PC-9 (cell line): ENCODE data around the gene HMCES. TPM values are rescaled to one million over a fixed set of nuclear protein-coding genes. Genes with fewer than 3 reads are reported as not detected.

Experiments used
- BruUV-seq: library from RNA; stranded (reverse); fragments of 400-500 nt; replicated peaks from 2 replicates; lab custom pipeline; 2021; lab: Mats Ljungman, UMichigan
- CTCF ChIA-PET: fragments of 300-600 bp; sonication (Branson Sonifier 250); formaldehyde crosslinking; loops from one replicate; lab custom pipeline; 2022; ENCODE audit warnings: antibody characterized with exemption; lab: Charles Lee
- POLR2A ChIA-PET: fragments of 300-600 bp; sonication (Branson Sonifier 250); formaldehyde crosslinking; loops from one replicate; lab custom pipeline; 2022; ENCODE audit warnings: antibody characterized with exemption; ENCODE audit not compliant: unreplicated experiment; lab: Charles Lee
- DNase-seq, 2 experiments: peaks; one replicate each; pipeline versions ENCODE4 v3.0.0 to v3.0.0-alpha.2; 2015 to 2022; ENCODE audit warnings: mixed read lengths in 1 of 2
- H2AFZ ChIP-seq: fragments of 200-600 bp; sonication (generic); 2 replicates; pipeline ENCODE4 v1.8.1; 2017; ENCODE audit warnings: antibody characterized with exemption
- H3F3A ChIP-seq: fragments of 200-600 bp; sonication (generic); 2 replicates; pipeline ENCODE4 v1.8.1; 2017; ENCODE audit warnings: antibody characterized with exemption, mild to moderate bottlenecking, low read depth; ENCODE audit not compliant: insufficient read depth
- H3K27ac ChIP-seq: fragments of 200-600 bp; sonication (generic); 2 replicates; pipeline ENCODE4 v1.6.1; 2016; ENCODE audit warnings: mixed run types
- H3K27me3 ChIP-seq: fragments of 200-600 bp; sonication (generic); 2 replicates; pipeline ENCODE4 v1.6.1; 2016; ENCODE audit warnings: low read depth, mixed run types; ENCODE audit not compliant: insufficient read depth
- H3K36me3 ChIP-seq: fragments of 200-600 bp; sonication (generic); 2 replicates; pipeline ENCODE4 v1.6.1; 2016; ENCODE audit warnings: low read depth, mixed run types
- H3K4me1 ChIP-seq: fragments of 200-600 bp; sonication (generic); replicated peaks from 2 replicates; pipeline ENCODE4 v1.6.1; 2016; ENCODE audit warnings: mixed run types; ENCODE audit not compliant: insufficient read depth
- H3K4me2 ChIP-seq: fragments of 200-600 bp; sonication (generic); 2 replicates; pipeline ENCODE4 v1.6.1; 2017; ENCODE audit warnings: mixed run types
- H3K4me3 ChIP-seq: fragments of 200-600 bp; sonication (generic); 2 replicates; pipeline ENCODE4 v1.6.1; 2016; ENCODE audit warnings: mixed run types
- H3K79me2 ChIP-seq: fragments of 200-600 bp; sonication (generic); 2 replicates; pipeline ENCODE4 v1.6.1; 2017; ENCODE audit warnings: low read depth, mixed run types
- H3K9me2 ChIP-seq: fragments of 200-600 bp; sonication (generic); 2 replicates; pipeline ENCODE4 v1.8.1; 2017; ENCODE audit warnings: mild to moderate bottlenecking; ENCODE audit not compliant: insufficient read depth
- H3K9me3 ChIP-seq: fragments of 200-600 bp; sonication (generic); 2 replicates; pipeline ENCODE4 v1.8.1; 2016; ENCODE audit warnings: low read depth; ENCODE audit not compliant: insufficient read depth
- H4K20me1 ChIP-seq: fragments of 200-600 bp; sonication (generic); 2 replicates; pipeline ENCODE4 v1.8.1; 2017; ENCODE audit not compliant: insufficient read depth
- CTCF ChIP-seq: fragments of 200-600 bp; sonication (generic); conservative IDR thresholded peaks from 2 replicates; pipeline ENCODE4 v1.6.1; 2017; ENCODE audit warnings: mixed run types, antibody characterized with exemption, mild to moderate bottlenecking, moderate library complexity
- EZH2 ChIP-seq: fragments of 200-600 bp; sonication (generic); IDR thresholded peaks from 2 replicates; pipeline ENCODE4 v1.8.0; 2017; ENCODE audit warnings: antibody characterized with exemption, low read depth
- intact Hi-C: fragments of 100-400 bp; cut with micrococcal nuclease; formaldehyde crosslinking; loops from one replicate; pipeline ENCODE4 v1.10.0; 2022; ENCODE audit not compliant: unreplicated experiment
- total RNA-seq: library from RNA; stranded (reverse); gene quantifications from 2 replicates; pipeline ENCODE4 v1.2.3, GENCODE V29; 2021

HMCES gene
- total RNA-seq, 1 experiment from 2014 or later = 60.9 TPM

GRCh38 chr3:129349791-129350190 is 71.1 kb downstream of the HMCES start:
- Histone ChIP-seq H3K27ac (no peak overlapping the region), H3F3A (peaks cover 9% of the 10 kb centered on the region; the same call in 1 of the 2 replicates), H3K27me3 (no peaks in the 10 kb centered on the region; the same call in 1 of the 2 replicates), H3K4me1 (peaks cover 25% of the 10 kb centered on the region), H3K36me3 (no peaks in the 10 kb centered on the region), H3K4me3 (no peak overlapping the region), H3K4me2 (no peak overlapping the region), H3K9me2 (no peaks in the 10 kb centered on the region), H3K79me2 (no peaks in the 10 kb centered on the region), H4K20me1 (no peaks in the 10 kb centered on the region), H2AFZ (no peak overlapping the region), H3K9me3 (no peaks in the 10 kb centered on the region)
- ChIA-PET CTCF (no interaction called here), POLR2A (no interaction called here)
- TF ChIP-seq CTCF (no peak), EZH2 (no peak)
- intact Hi-C loops = no loop called here
- no peak for DNase-seq
- no TSS peak for BruUV-seq

DNA sequence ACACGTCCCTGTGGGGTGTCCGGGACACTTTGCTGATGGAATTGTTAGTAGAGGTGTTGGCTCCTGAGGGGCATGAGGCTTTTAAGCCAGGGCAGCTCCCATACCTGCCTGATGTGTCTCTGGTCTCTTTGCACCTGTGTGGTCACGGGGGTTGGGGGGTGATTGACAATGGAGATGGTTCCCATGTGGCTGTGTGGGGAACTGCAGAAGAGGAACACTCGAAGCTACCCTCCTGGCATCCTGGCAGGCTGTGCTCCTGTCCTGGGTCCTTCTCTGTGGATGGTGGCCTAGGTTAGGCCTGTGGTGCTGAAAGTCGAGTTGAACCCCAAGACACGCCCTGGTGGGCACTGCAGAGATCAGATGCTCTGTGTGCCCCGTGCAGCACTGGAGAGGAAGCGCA is 73.4 kb downstream of the HMCES start:
- ChIA-PET POLR2A (no interaction called here), CTCF (interaction anchor here (0.6 kb wide), 1 partner anchor 31 kb away, joined by 3 read pairs; no protein-coding TSS in a partner anchor)
- Histone ChIP-seq H4K20me1 (no peaks in the 10 kb centered on the region), H3K4me3 (no peak overlapping the region), H2AFZ (no peak overlapping the region), H3F3A (peaks cover 1% of the 10 kb centered on the region; the same call in 1 of the 2 replicates), H3K9me2 (no peaks in the 10 kb centered on the region), H3K27ac (no peak overlapping the region), H3K4me1 (peaks cover 4% of the 10 kb centered on the region), H3K9me3 (no peaks in the 10 kb centered on the region), H3K4me2 (no peak overlapping the region), H3K36me3 (no peaks in the 10 kb centered on the region), H3K79me2 (no peaks in the 10 kb centered on the region), H3K27me3 (no peaks in the 10 kb centered on the region; the same call in 1 of the 2 replicates)
- TF ChIP-seq EZH2 (no peak), CTCF (peak; percentile 43)
- DNase-seq = no peak
- no TSS peak for BruUV-seq
- intact Hi-C loops = no loop called here

GRCh38 chr3:129352650-129353588 is 74.2 kb downstream of the HMCES start:
- ChIA-PET CTCF (interaction anchor here (0.5 to 0.6 kb wide), 3 partner anchors 31 to 139 kb away, joined by 3 to 4 read pairs (median 3); no protein-coding TSS in a partner anchor), POLR2A (no interaction called here)
- no peak for DNase-seq

More at GRCh38 chr3:129352650-129353588, 74.2 kb downstream of the HMCES start:
- H3K9me2 ChIP-seq = no peaks in the 10 kb centered on the region
- no peaks in the 10 kb centered on the region for H3K79me2 ChIP-seq
- H3K27ac ChIP-seq = no peak overlapping the region
- H3K4me1 ChIP-seq = no peaks in the 10 kb centered on the region
- H3K9me3 ChIP-seq = no peaks in the 10 kb centered on the region
- H2AFZ ChIP-seq = no peak overlapping the region
- intact Hi-C loops = no loop called here
- no TSS peak for BruUV-seq
- H3F3A ChIP-seq = no peaks in the 10 kb centered on the region
- no peak overlapping the region for H3K4me2 ChIP-seq
- no peaks in the 10 kb centered on the region for H4K20me1 ChIP-seq
- TF ChIP-seq CTCF (no peak), EZH2 (no peak)
- no peaks in the 10 kb centered on the region for H3K36me3 ChIP-seq
- no peaks in the 10 kb centered on the region; the same call in 1 of the 2 replicates for H3K27me3 ChIP-seq
- H3K4me3 ChIP-seq = no peak overlapping the region
